GM08714 (cell line): ENCODE results near the gene PHACTR1.
A peak's percentile ranks its signal among the peaks of the same experiment; 100 is the strongest.

Experiments
- H3K4me3 ChIP-seq: fragments of 200-500 bp; sonication (Bioruptor generic); 2 replicates; pipeline ENCODE4 v1.5.1; 2014; ENCODE audit warnings: mild to moderate bottlenecking, low read length, inconsistent platforms
- ZNF274 ChIP-seq: IDR thresholded peaks from 2 replicates; pipeline ENCODE4 v1.6.1; 2012; ENCODE audit warnings: mild to moderate bottlenecking, low read depth, low read length

Gene PHACTR1

GRCh38 chr6:12993283-12993898 is 276.8 kb downstream of the PHACTR1 start:
- no peak overlapping the region for H3K4me3 ChIP-seq
- no peak for TF ChIP-seq ZNF274

GRCh38 chr6:12995419-12995818 is 278.9 kb downstream of the PHACTR1 start:
- H3K4me3 ChIP-seq, result no peak overlapping the region
- TF ChIP-seq ZNF274, result no peak

GRCh38 chr6:13000537-13000936 is 284.0 kb downstream of the PHACTR1 start:
- H3K4me3 ChIP-seq, result no peak overlapping the region
- TF ChIP-seq ZNF274, result no peak

- TF ChIP-seq ZNF274, result no peak
These were observed 285.4 kb downstream of the PHACTR1 start for GRCh38 chr6:13001927-13002326.

GRCh38 chr6:13004601-13005000 is 288.0 kb downstream of the PHACTR1 start:
- TF ChIP-seq ZNF274, result no peak
- H3K4me3 ChIP-seq, result no peak overlapping the region

More at GRCh38 chr6:13001927-13002326, 285.4 kb downstream of the PHACTR1 start:
- H3K4me3 ChIP-seq, result no peak overlapping the region

DNA sequence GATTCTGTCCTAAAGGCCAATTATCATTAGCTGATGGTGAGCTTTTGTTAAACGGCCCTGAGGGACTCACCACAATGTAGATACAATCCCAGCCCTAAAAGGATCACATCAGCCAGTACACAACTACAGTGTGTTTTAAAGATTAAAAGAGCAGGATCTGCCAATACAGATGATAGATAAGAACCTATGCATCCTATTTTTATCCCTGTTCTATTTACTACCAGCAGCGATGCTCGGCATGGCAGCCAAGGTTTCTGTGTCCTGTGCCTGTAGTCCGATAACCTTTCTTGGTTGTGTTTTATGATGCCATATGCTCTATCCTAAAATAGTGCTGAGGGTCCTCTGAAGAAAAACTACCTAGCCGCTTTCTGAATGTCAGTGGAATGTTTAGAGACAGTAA is 289.4 kb downstream of the PHACTR1 start:
- TF ChIP-seq ZNF274, result no peak

DNA sequence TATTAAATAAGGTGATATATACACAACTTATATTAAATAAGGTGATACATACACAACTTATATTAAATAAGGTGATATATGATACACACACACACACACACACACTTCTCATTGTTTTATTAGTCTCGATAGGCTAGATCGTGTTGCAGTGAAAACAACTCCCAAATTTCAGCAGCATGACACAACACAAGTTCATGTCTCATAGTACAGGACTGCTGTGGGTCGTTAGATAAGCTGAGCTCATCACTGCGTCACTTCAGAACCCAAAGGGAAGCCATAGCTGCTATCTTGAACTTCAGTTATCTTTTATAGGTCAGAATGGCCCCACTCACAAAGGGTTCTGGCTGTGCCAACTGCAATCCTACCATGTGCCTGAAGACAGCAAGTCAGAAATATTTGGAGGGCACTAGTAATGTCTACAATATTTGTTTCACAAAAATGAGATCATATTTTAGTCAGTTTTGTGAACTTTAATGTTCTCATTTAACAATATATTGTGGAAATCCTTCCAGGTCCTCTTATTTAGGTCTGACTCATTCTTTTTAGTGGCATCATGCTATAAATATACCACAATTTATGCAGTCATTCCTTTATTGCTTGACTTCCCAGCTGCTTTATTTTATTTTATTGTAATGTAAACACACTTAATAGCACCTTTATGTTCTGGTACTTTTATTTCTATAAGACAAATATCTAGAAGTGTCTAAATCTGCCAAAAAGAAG is 290.2 kb downstream of the PHACTR1 start:
- no peak for TF ChIP-seq ZNF274
- H3K4me3 ChIP-seq, result no peak overlapping the region

More for the DNA sequence above, 289.4 kb downstream of the PHACTR1 start:
- H3K4me3 ChIP-seq, result no peak overlapping the region

DNA sequence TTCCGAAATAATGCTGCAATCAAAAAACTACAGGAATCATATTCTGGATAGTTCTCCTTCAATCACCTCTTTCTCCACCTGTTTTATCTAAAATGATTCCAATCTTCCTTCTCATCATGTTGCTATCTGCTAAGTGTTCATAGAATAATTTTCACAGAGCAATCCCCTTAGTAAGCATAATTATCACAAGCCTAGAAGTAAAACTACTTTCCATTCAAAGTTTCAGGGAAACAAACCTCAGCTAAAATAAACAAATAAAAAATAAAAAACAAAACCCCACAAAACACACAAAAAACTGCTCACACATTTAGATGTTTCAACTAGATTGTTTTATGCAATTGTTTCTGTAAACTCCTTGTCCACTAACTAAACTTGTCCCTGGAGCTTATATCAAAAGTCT is 291.2 kb downstream of the PHACTR1 start:
- no peak overlapping the region for H3K4me3 ChIP-seq

DNA sequence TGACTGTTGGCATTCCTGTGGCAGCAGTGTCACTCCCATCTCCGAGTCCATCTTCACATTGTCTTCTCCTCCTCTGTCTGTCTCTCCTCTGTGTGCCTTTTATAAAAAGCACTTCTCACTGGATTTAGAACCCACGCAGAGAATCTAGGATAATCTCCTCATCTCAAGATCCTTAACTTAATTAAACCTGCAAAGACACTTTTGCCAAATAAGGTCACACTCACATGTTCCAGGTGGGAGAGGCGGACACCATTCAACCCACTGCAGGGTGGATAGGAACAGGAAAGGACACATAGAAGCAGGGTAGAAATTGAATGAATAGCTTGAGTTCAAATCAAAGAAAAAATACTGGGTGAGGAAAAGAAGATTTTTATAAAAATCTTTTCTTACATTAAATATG is 292.5 kb downstream of the PHACTR1 start:
- no peak for TF ChIP-seq ZNF274
- H3K4me3 ChIP-seq, result no peak overlapping the region

More for the DNA sequence above, 291.2 kb downstream of the PHACTR1 start:
- TF ChIP-seq ZNF274, result no peak

GRCh38 chr6:13009461-13009860 is 292.9 kb downstream of the PHACTR1 start:
- TF ChIP-seq ZNF274, result no peak
- no peak overlapping the region for H3K4me3 ChIP-seq

- H3K4me3 ChIP-seq, result no peak overlapping the region
- no peak for TF ChIP-seq ZNF274
These were observed 295.1 kb downstream of the PHACTR1 start for GRCh38 chr6:13011612-13012146.

DNA sequence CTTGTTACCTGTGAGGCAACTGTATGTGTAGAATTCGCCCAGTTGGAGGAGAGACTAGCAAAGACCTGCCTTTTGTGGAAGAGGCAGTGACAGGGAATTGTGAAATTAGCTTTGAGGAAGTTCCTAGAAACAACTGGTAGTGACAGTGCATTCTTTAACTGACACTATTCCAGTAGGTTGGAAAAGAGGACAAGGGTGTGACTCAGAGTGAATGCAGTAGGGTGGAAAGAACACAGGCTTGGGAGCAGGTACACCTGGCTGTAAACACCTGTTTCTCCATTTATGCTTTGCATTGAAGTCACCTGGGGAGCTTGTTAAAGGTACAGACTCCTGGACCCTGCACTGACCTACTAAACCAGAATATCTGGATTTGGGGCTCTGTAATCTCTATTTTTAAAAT is 295.7 kb downstream of the PHACTR1 start:
- no peak overlapping the region for H3K4me3 ChIP-seq
- no peak for TF ChIP-seq ZNF274

DNA sequence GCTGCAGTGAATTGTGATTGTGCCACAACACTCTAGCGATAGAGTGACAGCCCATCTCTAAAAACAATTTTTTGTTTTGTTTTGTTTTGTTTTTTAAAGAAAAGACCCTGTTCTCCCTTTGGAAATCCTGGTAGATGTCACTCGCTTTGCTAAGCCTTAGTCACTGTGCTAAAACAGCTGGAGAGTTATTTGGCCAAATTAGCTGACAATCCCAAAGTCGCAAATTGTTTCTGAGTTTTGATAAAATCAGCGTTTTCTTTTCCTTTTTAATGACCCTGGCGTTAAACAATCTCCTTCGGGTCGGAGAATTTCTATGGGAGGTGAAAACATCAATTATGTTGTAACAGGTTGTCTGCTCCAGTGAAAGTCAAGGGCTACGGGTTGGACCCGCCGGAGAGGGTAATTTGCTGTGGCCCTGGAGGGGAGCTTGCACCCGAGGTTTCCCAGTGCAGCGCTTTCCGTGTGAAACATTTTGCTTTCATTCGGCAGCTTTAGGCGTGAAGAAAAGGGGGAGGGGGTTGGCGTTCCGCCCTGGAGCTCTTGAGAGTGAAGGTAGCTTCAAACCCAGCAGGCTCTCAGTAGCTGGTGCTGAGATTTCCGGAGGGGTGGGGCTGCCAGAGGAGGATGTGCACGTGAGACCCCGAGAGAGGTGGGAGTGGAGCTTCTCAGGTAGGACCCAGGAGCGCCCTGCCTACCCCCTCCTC is 296.6 kb downstream of the PHACTR1 start:
- peak overlapping the region; percentile 5 for H3K4me3 ChIP-seq
- no peak for TF ChIP-seq ZNF274

DNA sequence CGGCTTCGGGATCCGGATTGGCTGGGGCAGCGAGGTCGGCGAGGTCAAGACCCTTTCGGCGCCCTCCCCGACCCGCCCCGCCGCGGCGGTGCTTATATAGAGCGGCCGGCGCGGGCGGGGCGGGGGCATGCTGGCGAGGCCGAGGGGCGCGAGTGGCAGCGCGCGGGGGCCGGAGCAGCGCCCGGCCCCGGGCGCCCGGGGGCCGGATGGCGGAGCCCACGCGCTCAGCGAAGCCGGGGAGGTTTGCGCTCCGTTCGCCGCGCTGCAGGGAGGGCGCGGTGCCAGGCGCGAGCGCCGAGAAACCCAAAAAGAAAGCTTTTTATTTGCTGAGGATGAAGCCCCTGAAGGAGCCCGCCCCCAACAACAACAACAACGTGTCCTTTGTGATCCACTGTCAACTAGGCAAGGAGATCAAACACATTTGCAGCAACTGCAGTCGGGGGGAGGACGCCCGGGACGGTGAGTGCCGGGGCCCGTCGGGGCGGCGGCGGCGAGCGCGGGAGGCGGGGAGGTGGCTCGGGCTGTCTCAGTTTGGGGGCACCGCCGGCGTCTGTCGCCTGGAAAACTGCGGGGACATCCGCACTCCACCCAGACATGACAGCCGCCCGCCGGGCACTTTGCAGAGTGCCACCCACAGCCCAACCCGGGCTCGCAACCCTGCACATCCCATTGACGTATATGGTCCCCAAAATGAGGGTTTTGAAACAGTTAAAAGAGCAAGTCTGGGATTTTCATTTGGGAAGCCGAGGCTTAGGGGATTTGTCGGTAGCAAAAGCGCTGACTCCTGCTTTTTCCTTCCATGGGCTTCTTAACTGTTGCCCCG is 297.3 kb downstream of the PHACTR1 start:
- TF ChIP-seq ZNF274, result no peak
- H3K4me3 ChIP-seq, result peak overlapping the region; percentile 5
